ENCODE data around the gene ADAMTS8. TPM values are rescaled to one million over a fixed set of nuclear protein-coding genes. Genes with fewer than 3 reads are reported as not detected.
A peak's percentile ranks its signal among the peaks of the same experiment; 100 is the strongest.

Gene ADAMTS8
- total RNA-seq, 1 experiment from 2014 or later: not detected

DNA sequence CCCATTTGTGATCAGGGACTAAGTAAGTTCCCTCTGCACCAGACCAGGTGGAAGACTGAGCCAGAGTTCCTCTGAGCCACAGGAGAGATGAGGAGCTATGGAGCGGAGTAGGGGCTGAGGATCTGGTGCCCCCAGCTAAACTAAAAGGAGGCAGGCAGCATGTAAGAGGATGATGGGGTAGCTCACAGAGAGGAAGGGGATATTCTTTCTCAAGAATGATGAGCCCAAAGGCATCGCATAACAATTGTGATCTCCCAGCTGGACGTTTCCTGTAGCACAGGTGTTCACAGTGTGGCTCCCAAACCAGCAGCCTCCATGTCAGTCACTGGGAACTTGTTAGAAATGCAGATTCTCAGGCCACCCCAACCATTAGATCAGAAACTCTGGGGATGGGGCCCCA is 24.4 kb downstream of the ADAMTS8 start:
- TF ChIP-seq EZH2 (IDR thresholded peaks at IDR 0.05; ENCODE audit: low read length, unreplicated experiment): no peak
- TF ChIP-seq, protein P1, sequence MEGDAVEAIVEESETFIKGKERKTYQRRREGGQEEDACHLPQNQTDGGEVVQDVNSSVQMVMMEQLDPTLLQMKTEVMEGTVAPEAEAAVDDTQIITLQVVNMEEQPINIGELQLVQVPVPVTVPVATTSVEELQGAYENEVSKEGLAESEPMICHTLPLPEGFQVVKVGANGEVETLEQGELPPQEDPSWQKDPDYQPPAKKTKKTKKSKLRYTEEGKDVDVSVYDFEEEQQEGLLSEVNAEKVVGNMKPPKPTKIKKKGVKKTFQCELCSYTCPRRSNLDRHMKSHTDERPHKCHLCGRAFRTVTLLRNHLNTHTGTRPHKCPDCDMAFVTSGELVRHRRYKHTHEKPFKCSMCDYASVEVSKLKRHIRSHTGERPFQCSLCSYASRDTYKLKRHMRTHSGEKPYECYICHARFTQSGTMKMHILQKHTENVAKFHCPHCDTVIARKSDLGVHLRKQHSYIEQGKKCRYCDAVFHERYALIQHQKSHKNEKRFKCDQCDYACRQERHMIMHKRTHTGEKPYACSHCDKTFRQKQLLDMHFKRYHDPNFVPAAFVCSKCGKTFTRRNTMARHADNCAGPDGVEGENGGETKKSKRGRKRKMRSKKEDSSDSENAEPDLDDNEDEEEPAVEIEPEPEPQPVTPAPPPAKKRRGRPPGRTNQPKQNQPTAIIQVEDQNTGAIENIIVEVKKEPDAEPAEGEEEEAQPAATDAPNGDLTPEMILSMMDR (conservative IDR thresholded peaks at IDR 0.05; ENCODE audit: low read depth, low read length): no peak
- no peak for TF ChIP-seq EZH2phosphoT487 (IDR thresholded peaks at IDR 0.05; ENCODE audit: borderline replicate concordance, low read length)
- ATAC-seq (no peak), DNase-seq (no peak)
- H2AFZ ChIP-seq (ENCODE audit: low read length): no peak overlapping the region
- H3K36me3 ChIP-seq (ENCODE audit: low read depth, low read length): no peaks in the 10 kb centered on the region
- peaks cover 32% of the 10 kb centered on the region for H3K4me1 ChIP-seq (ENCODE audit: insufficient read depth, low read length)
- H3K27ac ChIP-seq (ENCODE audit: low read length): no peak overlapping the region
- H3K27me3 ChIP-seq (ENCODE audit: low read length): 0 out of 2 replicates have a peak, but pooled peaks cover 4% of the 10 kb centered on the region
- H3K79me2 ChIP-seq (ENCODE audit: low read length): no peaks in the 10 kb centered on the region
- POLR2A ChIA-PET (ENCODE audit: unreplicated experiment): no interaction called here
- no TSS peak for BruUV-seq (replicated peaks)
- CTCF ChIA-PET: no interaction called here
- no peak overlapping the region for H3K9ac ChIP-seq (ENCODE audit: low read length)
- H4K20me1 ChIP-seq (ENCODE audit: low read length): no peaks in the 10 kb centered on the region
- no peak overlapping the region for H3K4me3 ChIP-seq (ENCODE audit: low read length)
- H3K9me3 ChIP-seq (ENCODE audit: low read length): no peaks in the 10 kb centered on the region
- intact Hi-C loops (cut with micrococcal nuclease): no loop called here
- peak overlapping the region; percentile 73 for H3K4me2 ChIP-seq (ENCODE audit: low read length)
- H3K9me2 ChIP-seq (replicated peaks; ENCODE audit: low read length): no peaks in the 10 kb centered on the region
- no peaks in the 10 kb centered on the region for H3F3A ChIP-seq (ENCODE audit: low read length, unreplicated experiment)

DNA sequence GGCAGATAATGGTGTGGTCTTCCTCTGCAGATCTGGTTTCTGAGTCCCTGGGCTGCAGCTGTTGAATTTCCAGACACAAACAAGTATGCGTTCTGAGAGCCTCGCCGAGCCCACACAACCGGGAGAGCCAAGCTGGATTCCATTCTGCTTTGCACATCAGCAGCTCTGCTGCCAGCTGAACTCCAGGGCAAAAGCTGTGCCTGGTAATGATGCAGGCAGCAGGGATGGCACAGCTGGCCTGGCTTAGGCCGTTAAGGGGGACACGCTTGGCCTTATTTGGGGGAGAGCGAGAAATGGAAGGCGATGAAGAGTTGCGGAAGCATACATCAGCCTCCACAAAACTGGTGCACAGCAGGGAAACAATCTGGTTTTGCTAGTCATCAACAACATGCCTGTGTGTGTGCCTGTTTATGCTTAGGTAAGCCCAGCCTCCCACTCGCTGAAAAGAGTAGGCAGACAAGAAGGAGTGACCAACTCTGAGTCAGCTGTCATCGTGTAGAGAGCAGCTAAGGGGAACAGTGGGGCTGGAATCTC is 25.1 kb downstream of the ADAMTS8 start:
- POLR2A ChIA-PET (ENCODE audit: unreplicated experiment): no interaction called here
- TF ChIP-seq EZH2phosphoT487 (IDR thresholded peaks at IDR 0.05; ENCODE audit: borderline replicate concordance, low read length) (no peak), EZH2 (IDR thresholded peaks at IDR 0.05; ENCODE audit: low read length, unreplicated experiment) (no peak)
- TF ChIP-seq, protein P1 (conservative IDR thresholded peaks at IDR 0.05; ENCODE audit: low read depth, low read length): no peak
- no peaks in the 10 kb centered on the region for H3F3A ChIP-seq (ENCODE audit: low read length, unreplicated experiment)
- BruUV-seq (replicated peaks): no TSS peak
- H3K9me2 ChIP-seq (replicated peaks; ENCODE audit: low read length): no peaks in the 10 kb centered on the region
- peak overlapping the region; percentile 38 for H3K4me3 ChIP-seq (ENCODE audit: low read length)
- peaks cover 26% of the 10 kb centered on the region for H3K4me1 ChIP-seq (ENCODE audit: insufficient read depth, low read length)
- peak; percentile 87 for DNase-seq
- ATAC-seq: peak; percentile 63
- no peak overlapping the region for H3K9ac ChIP-seq (ENCODE audit: low read length)
- H3K27ac ChIP-seq (ENCODE audit: low read length): no peak overlapping the region
- H2AFZ ChIP-seq (ENCODE audit: low read length): peak overlapping the region; percentile 40
- CTCF ChIA-PET: no interaction called here
- H3K27me3 ChIP-seq (ENCODE audit: low read length): 0 out of 2 replicates have a peak, but pooled peaks cover 8% of the 10 kb centered on the region
- no peaks in the 10 kb centered on the region for H3K79me2 ChIP-seq (ENCODE audit: low read length)
- H4K20me1 ChIP-seq (ENCODE audit: low read length): no peaks in the 10 kb centered on the region
- intact Hi-C loops (cut with micrococcal nuclease): no loop called here
- peak overlapping the region; percentile 73 for H3K4me2 ChIP-seq (ENCODE audit: low read length)
- H3K36me3 ChIP-seq (ENCODE audit: low read depth, low read length): no peaks in the 10 kb centered on the region
- H3K9me3 ChIP-seq (ENCODE audit: low read length): no peaks in the 10 kb centered on the region

DNA sequence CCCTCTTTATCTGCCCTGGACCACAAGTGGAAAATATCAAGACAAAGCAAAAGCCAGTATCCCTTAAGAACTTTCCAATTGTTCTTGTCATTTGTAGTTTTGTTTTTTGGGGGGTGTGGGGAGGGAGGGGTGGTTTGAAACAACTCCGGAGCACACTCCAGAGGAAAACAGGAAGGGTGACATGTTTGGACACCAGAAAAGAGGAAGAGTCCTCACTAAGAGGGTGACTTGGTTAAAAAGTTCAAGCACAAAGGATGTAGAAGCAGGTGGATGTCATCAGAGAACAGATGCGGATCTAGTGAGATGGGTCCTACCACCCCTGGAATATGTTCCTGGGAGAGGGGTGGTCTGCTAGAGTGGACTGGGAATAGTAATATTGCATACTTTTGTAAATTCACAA is 25.8 kb downstream of the ADAMTS8 start:
- no peaks in the 10 kb centered on the region for H4K20me1 ChIP-seq (ENCODE audit: low read length)
- no peak overlapping the region for H3K9ac ChIP-seq (ENCODE audit: low read length)
- no peaks in the 10 kb centered on the region for H3K9me2 ChIP-seq (replicated peaks; ENCODE audit: low read length)
- no peak for DNase-seq
- H3F3A ChIP-seq (ENCODE audit: low read length, unreplicated experiment): no peaks in the 10 kb centered on the region
- H3K36me3 ChIP-seq (ENCODE audit: low read depth, low read length): no peaks in the 10 kb centered on the region
- ChIA-PET CTCF (no interaction called here), POLR2A (ENCODE audit: unreplicated experiment) (no interaction called here)
- ATAC-seq: no peak
- H3K4me3 ChIP-seq (ENCODE audit: low read length): no peak overlapping the region
- intact Hi-C loops (cut with micrococcal nuclease): no loop called here
- peaks cover 19% of the 10 kb centered on the region for H3K4me1 ChIP-seq (ENCODE audit: insufficient read depth, low read length)
- H3K4me2 ChIP-seq (ENCODE audit: low read length): peak overlapping the region; percentile 73; the same call in 1 of the 2 replicates
- H3K27ac ChIP-seq (ENCODE audit: low read length): no peak overlapping the region
- no peak overlapping the region for H2AFZ ChIP-seq (ENCODE audit: low read length)
- H3K27me3 ChIP-seq (ENCODE audit: low read length): 0 out of 2 replicates have a peak, but pooled peaks cover 8% of the 10 kb centered on the region
- TF ChIP-seq, protein P1 (conservative IDR thresholded peaks at IDR 0.05; ENCODE audit: low read depth, low read length): no peak
- TF ChIP-seq EZH2phosphoT487 (IDR thresholded peaks at IDR 0.05; ENCODE audit: borderline replicate concordance, low read length): no peak
- TF ChIP-seq EZH2 (IDR thresholded peaks at IDR 0.05; ENCODE audit: low read length, unreplicated experiment): no peak
- BruUV-seq (replicated peaks): no TSS peak
- no peaks in the 10 kb centered on the region for H3K79me2 ChIP-seq (ENCODE audit: low read length)
- no peaks in the 10 kb centered on the region for H3K9me3 ChIP-seq (ENCODE audit: low read length)

Data from PC-3 (cell line).